ENCODE results near the gene CD300A.

DNA sequence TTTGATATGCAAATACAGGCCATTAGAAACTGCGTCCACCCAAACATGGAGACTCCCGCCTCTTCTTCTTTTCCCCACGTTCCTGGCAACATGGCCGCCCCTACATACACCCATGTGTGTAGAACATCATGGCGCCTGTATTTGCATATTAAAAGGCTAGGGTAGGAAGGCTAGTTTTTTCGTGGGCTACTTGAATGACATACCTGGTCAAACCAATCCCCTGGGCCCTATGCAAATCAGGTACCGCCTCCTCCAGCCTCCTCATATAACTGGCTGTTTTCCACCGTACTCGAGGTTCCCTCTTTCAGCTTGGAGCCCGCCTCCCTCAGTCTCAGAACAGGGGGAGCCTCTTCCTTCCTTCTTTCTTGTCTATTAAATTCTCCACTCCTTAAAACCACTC, 65.7 kb downstream of the CD300A start:
- TF ChIP-seq, protein P1, sequence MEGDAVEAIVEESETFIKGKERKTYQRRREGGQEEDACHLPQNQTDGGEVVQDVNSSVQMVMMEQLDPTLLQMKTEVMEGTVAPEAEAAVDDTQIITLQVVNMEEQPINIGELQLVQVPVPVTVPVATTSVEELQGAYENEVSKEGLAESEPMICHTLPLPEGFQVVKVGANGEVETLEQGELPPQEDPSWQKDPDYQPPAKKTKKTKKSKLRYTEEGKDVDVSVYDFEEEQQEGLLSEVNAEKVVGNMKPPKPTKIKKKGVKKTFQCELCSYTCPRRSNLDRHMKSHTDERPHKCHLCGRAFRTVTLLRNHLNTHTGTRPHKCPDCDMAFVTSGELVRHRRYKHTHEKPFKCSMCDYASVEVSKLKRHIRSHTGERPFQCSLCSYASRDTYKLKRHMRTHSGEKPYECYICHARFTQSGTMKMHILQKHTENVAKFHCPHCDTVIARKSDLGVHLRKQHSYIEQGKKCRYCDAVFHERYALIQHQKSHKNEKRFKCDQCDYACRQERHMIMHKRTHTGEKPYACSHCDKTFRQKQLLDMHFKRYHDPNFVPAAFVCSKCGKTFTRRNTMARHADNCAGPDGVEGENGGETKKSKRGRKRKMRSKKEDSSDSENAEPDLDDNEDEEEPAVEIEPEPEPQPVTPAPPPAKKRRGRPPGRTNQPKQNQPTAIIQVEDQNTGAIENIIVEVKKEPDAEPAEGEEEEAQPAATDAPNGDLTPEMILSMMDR (conservative IDR thresholded peaks at IDR 0.05; ENCODE audit: low read depth, low read length): no peak
- TF ChIP-seq POLR2A (IDR thresholded peaks at IDR 0.05; ENCODE audit: low read depth, low read length): no peak
- TF ChIP-seq BHLHE40 (IDR thresholded peaks at IDR 0.05; ENCODE audit: low read depth, low read length): no peak
- no peak for TF ChIP-seq MAZ (IDR thresholded peaks at IDR 0.05; ENCODE audit: borderline replicate concordance, low read depth, low read length)

Data from IMR-90 (cell line).